Suprapubic skin (tissue), 4 donors: ENCODE data around the gene CST11.

Experiments
- CTCF ChIP-seq, 2 donors: fragments of 200-600 bp in 1 of 2; fragments of 450-650 bp in 1 of 2; sonication (generic) in 1 of 2; IDR thresholded peaks; one replicate each; pipeline ENCODE4 v1.5.1; 2016 to 2019; ENCODE audit warnings: antibody characterized with exemption in 2 of 2, mild to moderate bottlenecking in 1 of 2, moderate library complexity in 1 of 2
- EP300 ChIP-seq: sonication (generic); formaldehyde crosslinking; IDR thresholded peaks from one replicate; pipeline ENCODE4 v1.6.1; 2017; ENCODE audit warnings: antibody characterized with exemption
- POLR2A ChIP-seq, 2 donors: fragments of 450-650 bp; IDR thresholded peaks; one replicate each; pipeline ENCODE4 v1.6.1; 2017; ENCODE audit warnings: antibody characterized with exemption in 2 of 2, mild to moderate bottlenecking in 2 of 2, moderate library complexity in 2 of 2
- POLR2AphosphoS5 ChIP-seq, 3 donors: sonication (generic); formaldehyde crosslinking; IDR thresholded peaks; one replicate each; pipeline ENCODE4 v1.6.1; 2017; ENCODE audit warnings: antibody characterized with exemption in 3 of 3

GRCh38 chr20:23414526-23415188, 38.0 kb downstream of the CST11 start:
- no peak for TF ChIP-seq CTCF (IDR thresholded peaks at IDR 0.05)
- no peak for TF ChIP-seq POLR2A (IDR thresholded peaks at IDR 0.05)
- TF ChIP-seq EP300, result no peak
- no peak for TF ChIP-seq POLR2AphosphoS5 (IDR thresholded peaks at IDR 0.05)
